ENCODE measurements around the gene MEIS3.

Gene MEIS3

DNA sequence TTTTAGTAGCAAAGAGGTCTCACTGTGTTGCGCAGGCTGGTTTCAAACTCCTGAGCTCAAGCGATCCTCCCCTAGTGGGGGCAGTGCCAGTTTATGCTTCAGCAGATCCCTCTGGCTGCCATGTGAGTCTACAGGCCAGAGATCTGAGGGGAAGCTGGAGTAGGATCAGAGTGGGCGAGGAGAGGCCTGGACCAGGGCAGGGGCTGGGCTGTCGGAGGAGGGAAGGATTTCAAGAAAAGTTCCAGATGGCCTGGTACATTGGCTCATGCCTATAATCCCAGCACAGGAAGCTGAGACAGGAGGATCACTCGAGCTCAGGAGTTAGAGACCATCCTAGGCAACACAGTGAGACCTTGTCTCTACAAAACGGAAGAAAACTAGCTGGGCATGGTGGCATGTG is 60.4 kb downstream of the MEIS3 start:
- DNase-seq, result no peak

- DNase-seq, result no peak
Observed at GRCh38 chr19:47357788-47358680, 61.3 kb downstream of the MEIS3 start.

GRCh38 chr19:47356900-47357299 is 62.4 kb downstream of the MEIS3 start:
- no peak for DNase-seq

DNA sequence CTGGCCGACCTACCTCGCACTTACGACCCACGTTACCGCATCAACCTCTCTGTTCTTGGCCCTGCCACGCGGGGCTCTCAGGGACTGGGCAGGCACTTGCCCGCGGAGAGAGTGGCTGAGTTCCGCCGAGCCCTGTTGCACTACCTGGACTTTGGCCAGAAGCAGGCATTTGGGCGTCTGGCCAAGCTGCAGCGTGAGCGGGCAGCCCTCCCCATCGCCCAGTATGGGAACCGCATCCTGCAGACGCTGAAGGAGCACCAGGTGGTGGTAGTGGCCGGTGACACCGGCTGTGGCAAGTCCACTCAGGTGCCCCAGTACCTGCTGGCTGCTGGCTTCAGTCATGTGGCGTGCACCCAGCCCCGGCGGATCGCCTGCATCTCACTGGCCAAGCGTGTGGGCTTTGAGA is 66.0 kb downstream of the MEIS3 start:
- peak in 1 of 14 donors; percentile 24 for DNase-seq
